ENCODE results near the gene FNDC11. TPM values are rescaled to one million over a fixed set of nuclear protein-coding genes. Genes with fewer than 3 reads are reported as not detected.

FNDC11 gene, protein sequence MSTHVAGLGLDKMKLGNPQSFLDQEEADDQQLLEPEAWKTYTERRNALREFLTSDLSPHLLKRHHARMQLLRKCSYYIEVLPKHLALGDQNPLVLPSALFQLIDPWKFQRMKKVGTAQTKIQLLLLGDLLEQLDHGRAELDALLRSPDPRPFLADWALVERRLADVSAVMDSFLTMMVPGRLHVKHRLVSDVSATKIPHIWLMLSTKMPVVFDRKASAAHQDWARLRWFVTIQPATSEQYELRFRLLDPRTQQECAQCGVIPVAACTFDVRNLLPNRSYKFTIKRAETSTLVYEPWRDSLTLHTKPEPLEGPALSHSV
- total RNA-seq (2021; fragmentation: NEBNext Ultra II Directional; extraction: Animal tissue kit (Norgen Biotek cat#: 25700)): not detected
- long read RNA-seq: 0 reads

DNA sequence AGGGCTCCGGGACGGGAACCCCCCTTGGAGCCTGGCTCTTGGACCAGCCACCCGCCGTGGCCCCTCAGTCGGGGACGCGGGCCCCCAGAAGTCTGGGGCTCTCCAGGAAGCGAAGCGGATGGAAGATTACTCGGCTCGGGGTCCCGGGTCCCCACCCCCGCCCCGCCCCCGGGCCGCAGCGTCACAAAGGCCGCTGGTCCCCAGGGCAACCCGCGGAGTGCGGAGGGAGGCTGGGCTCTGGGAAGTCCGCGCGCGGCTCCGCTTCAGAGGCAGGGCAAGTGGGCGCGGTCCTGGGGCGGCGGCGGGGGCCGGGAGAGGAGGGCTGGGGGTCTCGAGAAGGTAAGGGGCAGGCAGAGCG, at the start of gene FNDC11:
FNDC11 (plus strand) TSS at position 227 of the 358 bp plus-strand sequence. CDS start 1,505 bp downstream, outside the sequence.
- Mint-ChIP-seq H3K36me3 (ENCODE audit: low read depth) (no peaks in the 10 kb centered on the region), H3K9me3 (no peaks in the 10 kb centered on the region), H3K27ac (no peak within 1 kb of the TSS), H3K4me1 (ENCODE audit: low read depth) (no peaks in the 10 kb centered on the region), H3K4me3 (no peak within 1 kb of the TSS), H3K27me3 (ENCODE audit: insufficient read depth) (peaks cover 8% of the 10 kb centered on the region)
- TF ChIP-seq, protein P1, sequence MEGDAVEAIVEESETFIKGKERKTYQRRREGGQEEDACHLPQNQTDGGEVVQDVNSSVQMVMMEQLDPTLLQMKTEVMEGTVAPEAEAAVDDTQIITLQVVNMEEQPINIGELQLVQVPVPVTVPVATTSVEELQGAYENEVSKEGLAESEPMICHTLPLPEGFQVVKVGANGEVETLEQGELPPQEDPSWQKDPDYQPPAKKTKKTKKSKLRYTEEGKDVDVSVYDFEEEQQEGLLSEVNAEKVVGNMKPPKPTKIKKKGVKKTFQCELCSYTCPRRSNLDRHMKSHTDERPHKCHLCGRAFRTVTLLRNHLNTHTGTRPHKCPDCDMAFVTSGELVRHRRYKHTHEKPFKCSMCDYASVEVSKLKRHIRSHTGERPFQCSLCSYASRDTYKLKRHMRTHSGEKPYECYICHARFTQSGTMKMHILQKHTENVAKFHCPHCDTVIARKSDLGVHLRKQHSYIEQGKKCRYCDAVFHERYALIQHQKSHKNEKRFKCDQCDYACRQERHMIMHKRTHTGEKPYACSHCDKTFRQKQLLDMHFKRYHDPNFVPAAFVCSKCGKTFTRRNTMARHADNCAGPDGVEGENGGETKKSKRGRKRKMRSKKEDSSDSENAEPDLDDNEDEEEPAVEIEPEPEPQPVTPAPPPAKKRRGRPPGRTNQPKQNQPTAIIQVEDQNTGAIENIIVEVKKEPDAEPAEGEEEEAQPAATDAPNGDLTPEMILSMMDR (IDR thresholded peaks at IDR 0.05): no peak
- DNase-seq: no peak

DNA sequence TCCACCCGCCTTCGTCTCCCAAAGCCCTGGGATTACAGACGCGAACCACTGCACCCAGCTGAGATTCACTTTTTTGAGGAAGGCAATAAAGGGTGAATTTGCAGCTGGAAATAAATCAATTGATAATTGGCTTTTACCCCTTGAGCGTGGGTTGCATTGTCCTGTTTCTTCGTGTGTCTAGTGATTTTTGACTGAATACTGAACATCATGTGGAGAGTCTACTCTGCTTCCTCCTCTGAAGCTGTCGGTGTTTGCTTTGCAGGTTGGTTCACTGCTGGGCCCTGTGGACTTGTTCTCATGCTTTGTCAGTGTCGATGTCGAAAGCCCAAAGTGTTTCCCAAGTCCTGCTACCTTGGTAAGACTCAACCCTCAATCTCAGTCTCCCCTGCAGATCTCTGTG, 49.3 kb upstream of the FNDC11 start:
- TF ChIP-seq, protein P1 (IDR thresholded peaks at IDR 0.05): no peak
- H3K9me3 Mint-ChIP-seq: peaks cover 14% of the 10 kb centered on the region; the same call in 1 of the 2 replicates
- no peaks in the 10 kb centered on the region for H3K36me3 Mint-ChIP-seq (ENCODE audit: low read depth)
- no peak overlapping the region for H3K4me3 Mint-ChIP-seq
- no peak for DNase-seq
- no peak overlapping the region for H3K27ac Mint-ChIP-seq
- peaks cover 23% of the 10 kb centered on the region for H3K27me3 Mint-ChIP-seq (ENCODE audit: insufficient read depth)
- H3K4me1 Mint-ChIP-seq (ENCODE audit: low read depth): no peaks in the 10 kb centered on the region

DNA sequence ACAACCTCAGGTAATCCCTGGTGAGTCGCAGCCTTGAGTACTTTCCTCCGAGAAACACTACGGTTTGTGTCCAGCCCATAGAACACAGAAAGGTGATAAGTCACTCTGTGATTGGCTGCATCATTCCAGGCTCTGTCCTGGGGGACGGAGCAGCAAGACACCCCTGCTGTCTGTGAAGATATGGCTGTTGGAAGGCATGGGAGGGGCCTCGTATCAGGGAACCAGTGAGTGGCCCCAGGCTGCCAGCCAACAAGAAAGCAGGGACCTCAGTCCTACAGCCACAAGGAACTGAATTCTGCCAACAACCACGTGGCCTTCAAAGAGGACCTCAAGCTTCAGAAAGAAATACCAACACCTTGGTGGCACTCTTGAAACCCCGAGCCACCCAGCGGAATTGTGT, 48.7 kb upstream of the FNDC11 start:
- no peak for DNase-seq
- H3K4me3 Mint-ChIP-seq: no peak overlapping the region
- H3K36me3 Mint-ChIP-seq (ENCODE audit: low read depth): no peaks in the 10 kb centered on the region
- H3K27ac Mint-ChIP-seq: no peak overlapping the region
- H3K27me3 Mint-ChIP-seq (ENCODE audit: insufficient read depth): peaks cover 23% of the 10 kb centered on the region
- TF ChIP-seq, protein P1 (IDR thresholded peaks at IDR 0.05): no peak
- peaks cover 14% of the 10 kb centered on the region; the same call in 1 of the 2 replicates for H3K9me3 Mint-ChIP-seq
- H3K4me1 Mint-ChIP-seq (ENCODE audit: low read depth): no peaks in the 10 kb centered on the region

DNA sequence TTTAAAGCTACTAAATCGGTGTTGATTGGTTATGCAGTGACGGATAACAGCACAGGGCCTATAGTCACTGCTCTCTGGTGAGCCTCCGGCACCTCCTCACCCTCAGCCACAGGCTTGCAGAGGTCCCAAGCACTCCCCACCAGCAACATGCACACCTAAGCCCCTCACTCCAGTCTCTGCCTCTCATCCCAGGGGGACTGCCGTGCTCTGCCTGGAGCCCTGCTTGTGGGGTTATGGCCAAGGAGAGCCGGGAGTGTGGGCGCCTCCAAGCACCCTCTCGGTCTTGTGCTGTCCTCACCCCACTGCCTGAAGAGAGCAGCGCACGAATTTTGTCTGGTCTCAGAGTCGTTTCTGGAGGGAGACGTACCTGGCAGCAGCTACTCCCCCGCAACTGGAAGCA, 48.2 kb upstream of the FNDC11 start:
- no peak for DNase-seq
- TF ChIP-seq, protein P1 (IDR thresholded peaks at IDR 0.05): no peak

DNA sequence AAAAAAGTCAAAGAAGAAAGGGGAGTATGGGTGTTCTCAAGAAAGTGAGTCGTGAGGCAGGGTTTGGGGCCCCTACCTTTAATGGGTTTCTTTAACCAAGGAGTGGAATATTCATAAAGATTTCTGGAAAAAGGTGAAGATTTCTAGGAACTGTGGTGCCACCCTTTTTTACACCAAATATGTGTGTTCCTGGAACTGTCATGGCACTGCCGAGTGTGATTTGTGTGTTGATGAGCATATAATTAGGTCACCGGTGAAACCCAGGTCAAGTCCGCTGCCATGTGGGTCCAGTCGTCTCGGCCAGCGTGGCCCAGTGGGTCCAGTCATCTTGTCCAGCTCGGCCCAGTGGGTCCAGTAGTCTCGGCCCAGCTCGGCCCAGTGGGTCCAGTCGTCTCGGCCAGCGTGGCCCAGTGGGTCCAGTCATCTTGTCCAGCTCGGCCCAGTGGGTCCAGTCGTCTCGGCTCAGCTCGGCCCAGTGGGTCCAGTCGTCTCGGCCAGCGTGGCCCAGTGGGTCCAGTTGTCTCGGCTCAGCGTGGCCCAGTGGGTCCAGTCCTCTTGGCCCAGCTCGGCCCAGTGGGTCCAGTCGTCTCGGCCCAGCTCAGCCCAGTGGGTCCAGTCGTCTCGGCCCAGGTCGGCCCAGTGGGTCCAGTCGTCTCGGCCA, 46.7 kb upstream of the FNDC11 start:
- H3K36me3 Mint-ChIP-seq (ENCODE audit: low read depth): no peaks in the 10 kb centered on the region
- H3K9me3 Mint-ChIP-seq: peaks cover 14% of the 10 kb centered on the region; the same call in 1 of the 2 replicates
- H3K4me3 Mint-ChIP-seq: no peak overlapping the region
- H3K27me3 Mint-ChIP-seq (ENCODE audit: insufficient read depth): peaks cover 33% of the 10 kb centered on the region
- no peak overlapping the region for H3K27ac Mint-ChIP-seq
- DNase-seq: no peak
- TF ChIP-seq, protein P1 (IDR thresholded peaks at IDR 0.05): no peak
- no peaks in the 10 kb centered on the region for H3K4me1 Mint-ChIP-seq (ENCODE audit: low read depth)

More for the DNA sequence above, 48.2 kb upstream of the FNDC11 start:
- Mint-ChIP-seq H3K36me3 (ENCODE audit: low read depth) (no peaks in the 10 kb centered on the region), H3K27me3 (ENCODE audit: insufficient read depth) (peaks cover 23% of the 10 kb centered on the region), H3K9me3 (peaks cover 14% of the 10 kb centered on the region; the same call in 1 of the 2 replicates), H3K4me1 (ENCODE audit: low read depth) (no peaks in the 10 kb centered on the region), H3K27ac (no peak overlapping the region), H3K4me3 (no peak overlapping the region)

Data from HFFc6 (cell line).